ENCODE data around the gene ZBTB7C. TPM values are rescaled to one million over a fixed set of nuclear protein-coding genes. Genes with fewer than 3 reads are reported as not detected.

ZBTB7C gene
- total RNA-seq, 1 experiment from 2014 or later: 0.33 TPM

- Histone ChIP-seq H2AK5ac (ENCODE audit: insufficient read length, low read length) (no peak overlapping the region), H3K56ac (ENCODE audit: insufficient read length, low read depth, low read length) (no peak overlapping the region), H2BK120ac (ENCODE audit: low read depth, low read length, poor library complexity, severe bottlenecking) (no peak overlapping the region), H3K18ac (ENCODE audit: insufficient read length, low read depth, low read length) (no peak overlapping the region), H3K23ac (ENCODE audit: insufficient read length, low read depth, low read length) (no peak overlapping the region), H3K14ac (ENCODE audit: insufficient read depth, low read length) (no peak overlapping the region), H3K79me2 (ENCODE audit: insufficient read depth, low read length) (no peaks in the 10 kb centered on the region), H2BK5ac (ENCODE audit: insufficient read length, low read length) (no peak overlapping the region), H3K79me1 (ENCODE audit: insufficient read depth, low read depth, low read length, poor library complexity, severe bottlenecking) (no peaks in the 10 kb centered on the region), H3K27ac (ENCODE audit: insufficient read length, low read depth, low read length) (no peak overlapping the region), H3K4me1 (ENCODE audit: insufficient read depth, low read length) (no peaks in the 10 kb centered on the region), H4K8ac (replicated peaks; ENCODE audit: insufficient read length, low read depth, low read length) (no peak overlapping the region), H3K9me3 (ENCODE audit: control insufficient read depth, low read depth, low read length) (no peaks in the 10 kb centered on the region), H3K4ac (ENCODE audit: low read depth, low read length) (no peak overlapping the region), H3K9ac (ENCODE audit: extremely low read depth, insufficient read length, low read length) (no peak overlapping the region), H3T11ph (ENCODE audit: low read length) (no peak overlapping the region), H2AFZ (ENCODE audit: low read length) (no peak overlapping the region), H3K4me2 (ENCODE audit: insufficient read depth, insufficient read length, low read length) (no peak overlapping the region), H2BK15ac (ENCODE audit: low read depth, low read length) (no peak overlapping the region), H2BK12ac (ENCODE audit: insufficient read length, low read depth, low read length) (no peak overlapping the region), H3K23me2 (ENCODE audit: insufficient read length, low read depth, low read length, poor library complexity, severe bottlenecking) (no peaks in the 10 kb centered on the region), H2BK20ac (ENCODE audit: low read depth, low read length, poor library complexity, severe bottlenecking) (no peak overlapping the region), H4K20me1 (ENCODE audit: control insufficient read depth, insufficient read depth, insufficient read length) (no peaks in the 10 kb centered on the region), H3K27me3 (ENCODE audit: insufficient read depth, low read length) (no peaks in the 10 kb centered on the region), H4K5ac (ENCODE audit: insufficient read length, low read depth, low read length) (no peak overlapping the region), H4K91ac (ENCODE audit: insufficient read length, low read depth, low read length) (no peak overlapping the region)
- Mint-ChIP-seq H3K9me3 (no peaks in the 10 kb centered on the region), H3K27me3 (ENCODE audit: low read depth) (peaks cover 2% of the 10 kb centered on the region), H3K36me3 (ENCODE audit: insufficient read depth in 1 of 3, low read depth in 3 of 3) (no peaks in the 10 kb centered on the region), H3K27ac (no peak overlapping the region; a peak in 1 of 7 replicates), H3K4me1 (peaks cover under 1 to 2% of the 10 kb centered on the region in 2 experiments; a peak in 3 of 4 replicates), H3K4me3 (no peak overlapping the region)
- TF ChIP-seq CTCF (conservative IDR thresholded peaks at IDR 0.05): no peak
- WGBS (ENCODE audit: extremely low coverage, insufficient read length, low lambda C conversion rate): no CpG with 5 or more reads among the region's 2 CpGs
- DNase-seq: no peak
These were observed 60.4 kb downstream of the ZBTB7C start for GRCh38 chr18:48348739-48349138.

All from H9 (cell line).